Stomach (tissue), 4 donors: ENCODE results near the gene METTL24.

ENCODE experiments used
- EP300 ChIP-seq: sonication (generic); formaldehyde crosslinking; IDR thresholded peaks from one replicate; pipeline ENCODE4 v1.6.1; 2017; ENCODE audit warnings: antibody characterized with exemption
- POLR2A ChIP-seq, 4 donors: fragments of 450-650 bp; IDR thresholded peaks; one replicate each; pipeline ENCODE4 v1.6.1; 2016; ENCODE audit warnings: antibody characterized with exemption in 4 of 4, control low read depth in 2 of 4, mild to moderate bottlenecking in 1 of 4, moderate library complexity in 1 of 4
- POLR2AphosphoS5 ChIP-seq, 3 donors: sonication (generic); formaldehyde crosslinking; IDR thresholded peaks; one replicate each; pipeline ENCODE4 v1.6.1; 2016; ENCODE audit warnings: antibody characterized with exemption in 3 of 3
- TF ChIP-seq, protein P1 (sequence below), 7 experiments: fragments of 450-650 bp in 4 of 7; fragments of 200-600 bp in 3 of 7; sonication (generic) in 3 of 7; IDR thresholded peaks; one replicate each; pipeline ENCODE4 v1.5.1; 2016 to 2019; ENCODE audit warnings: antibody characterized with exemption in 7 of 7, control low read depth in 2 of 7, mild to moderate bottlenecking in 1 of 7

DNA sequence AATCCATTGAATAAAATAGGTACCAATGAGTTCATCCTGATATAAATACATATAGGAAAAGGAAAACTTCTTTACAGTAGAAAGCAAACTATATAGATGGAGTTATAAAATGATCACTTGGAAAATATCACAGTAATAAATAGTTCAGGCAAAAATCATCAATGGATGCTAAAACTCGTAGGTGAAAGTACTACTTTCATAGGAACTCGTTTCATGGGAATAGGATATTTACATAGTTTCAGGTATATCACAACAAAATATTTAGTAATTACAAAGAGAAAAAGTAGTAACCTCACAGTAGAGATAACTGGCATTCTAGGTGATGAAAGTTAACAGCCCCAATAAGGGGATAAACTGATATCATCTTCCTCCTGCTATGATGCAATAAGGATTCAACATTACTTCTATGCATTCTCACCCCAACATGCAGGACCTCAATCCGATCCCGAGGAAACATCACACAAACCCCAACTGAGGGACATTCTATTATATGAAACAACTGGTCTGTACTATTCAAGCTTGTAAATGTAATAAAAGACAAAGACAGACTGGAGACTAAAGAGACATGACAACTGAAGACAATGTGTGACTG, 43.5 kb upstream of the METTL24 start:
- TF ChIP-seq POLR2AphosphoS5 (IDR thresholded peaks at IDR 0.05) (no peak), EP300 (no peak), POLR2A (IDR thresholded peaks at IDR 0.05) (no peak)
- TF ChIP-seq, protein P1, sequence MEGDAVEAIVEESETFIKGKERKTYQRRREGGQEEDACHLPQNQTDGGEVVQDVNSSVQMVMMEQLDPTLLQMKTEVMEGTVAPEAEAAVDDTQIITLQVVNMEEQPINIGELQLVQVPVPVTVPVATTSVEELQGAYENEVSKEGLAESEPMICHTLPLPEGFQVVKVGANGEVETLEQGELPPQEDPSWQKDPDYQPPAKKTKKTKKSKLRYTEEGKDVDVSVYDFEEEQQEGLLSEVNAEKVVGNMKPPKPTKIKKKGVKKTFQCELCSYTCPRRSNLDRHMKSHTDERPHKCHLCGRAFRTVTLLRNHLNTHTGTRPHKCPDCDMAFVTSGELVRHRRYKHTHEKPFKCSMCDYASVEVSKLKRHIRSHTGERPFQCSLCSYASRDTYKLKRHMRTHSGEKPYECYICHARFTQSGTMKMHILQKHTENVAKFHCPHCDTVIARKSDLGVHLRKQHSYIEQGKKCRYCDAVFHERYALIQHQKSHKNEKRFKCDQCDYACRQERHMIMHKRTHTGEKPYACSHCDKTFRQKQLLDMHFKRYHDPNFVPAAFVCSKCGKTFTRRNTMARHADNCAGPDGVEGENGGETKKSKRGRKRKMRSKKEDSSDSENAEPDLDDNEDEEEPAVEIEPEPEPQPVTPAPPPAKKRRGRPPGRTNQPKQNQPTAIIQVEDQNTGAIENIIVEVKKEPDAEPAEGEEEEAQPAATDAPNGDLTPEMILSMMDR (IDR thresholded peaks at IDR 0.05) = no peak
